Measurements from ENCODE around the gene FMO3.

The FMO3 gene

GRCh38 chr1:171116676-171117075 is 26.0 kb downstream of the FMO3 start:
- DNase-seq (ENCODE audit: low read depth), result peak; percentile 60

DNA sequence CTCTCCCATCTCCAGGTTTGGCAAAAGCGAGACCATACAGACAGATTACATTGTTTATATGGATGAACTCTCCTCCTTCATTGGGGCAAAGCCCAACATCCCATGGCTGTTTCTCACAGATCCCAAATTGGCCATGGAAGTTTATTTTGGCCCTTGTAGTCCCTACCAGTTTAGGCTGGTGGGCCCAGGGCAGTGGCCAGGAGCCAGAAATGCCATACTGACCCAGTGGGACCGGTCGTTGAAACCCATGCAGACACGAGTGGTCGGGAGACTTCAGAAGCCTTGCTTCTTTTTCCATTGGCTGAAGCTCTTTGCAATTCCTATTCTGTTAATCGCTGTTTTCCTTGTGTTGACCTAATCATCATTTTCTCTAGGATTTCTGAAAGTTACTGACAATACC is 26.4 kb downstream of the FMO3 start:
- no peak for DNase-seq (ENCODE audit: low read depth)

GRCh38 chr1:171119648-171120047 is 28.9 kb downstream of the FMO3 start:
- no peak for DNase-seq (ENCODE audit: low read depth)

DNA sequence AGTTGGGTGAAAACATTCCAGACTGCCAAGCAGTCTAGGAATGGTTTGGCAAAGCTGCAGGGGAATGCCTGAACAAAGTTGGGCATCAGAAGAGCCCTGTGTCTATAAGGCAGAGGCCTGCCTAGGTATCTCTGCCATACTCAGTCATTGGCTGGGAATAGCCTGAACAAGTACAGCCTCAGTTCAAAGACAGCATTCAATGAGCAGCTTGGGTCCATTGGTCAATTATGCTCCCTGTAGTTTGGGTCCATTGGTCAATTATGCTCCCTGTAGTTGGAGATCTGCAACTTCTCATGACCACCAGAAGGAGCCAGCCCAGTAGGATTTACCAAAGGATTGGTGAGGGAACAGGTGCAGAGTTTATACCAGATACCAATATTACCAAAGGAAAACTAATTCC is 31.6 kb downstream of the FMO3 start:
- DNase-seq (ENCODE audit: low read depth), result no peak

- DNase-seq (ENCODE audit: low read depth), result no peak
Measured at GRCh38 chr1:171122893-171123292, 32.2 kb downstream of the FMO3 start.

DNA sequence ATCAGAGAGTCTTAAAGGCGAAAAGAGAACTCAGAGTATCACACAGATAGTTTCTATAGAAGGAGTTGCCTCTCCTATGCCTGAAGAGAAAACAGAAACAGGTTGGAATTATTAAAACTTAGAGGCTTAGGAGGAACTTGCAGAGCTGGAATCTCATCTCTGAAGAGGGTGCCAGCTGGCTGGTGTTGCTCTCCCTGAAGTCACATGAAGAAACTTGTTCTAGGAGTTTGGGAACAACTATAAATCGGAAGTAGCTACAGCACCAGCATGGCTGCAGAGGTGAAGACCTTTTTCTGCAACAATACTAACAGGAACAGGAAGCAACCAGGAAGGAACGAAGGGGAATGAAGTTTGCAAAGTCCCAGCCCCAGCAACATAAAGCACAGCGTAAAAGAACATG is 35.8 kb downstream of the FMO3 start:
- DNase-seq (ENCODE audit: low read depth), result no peak

GRCh38 chr1:171127099-171127498 is 36.4 kb downstream of the FMO3 start:
- DNase-seq (ENCODE audit: low read depth), result no peak

DNA sequence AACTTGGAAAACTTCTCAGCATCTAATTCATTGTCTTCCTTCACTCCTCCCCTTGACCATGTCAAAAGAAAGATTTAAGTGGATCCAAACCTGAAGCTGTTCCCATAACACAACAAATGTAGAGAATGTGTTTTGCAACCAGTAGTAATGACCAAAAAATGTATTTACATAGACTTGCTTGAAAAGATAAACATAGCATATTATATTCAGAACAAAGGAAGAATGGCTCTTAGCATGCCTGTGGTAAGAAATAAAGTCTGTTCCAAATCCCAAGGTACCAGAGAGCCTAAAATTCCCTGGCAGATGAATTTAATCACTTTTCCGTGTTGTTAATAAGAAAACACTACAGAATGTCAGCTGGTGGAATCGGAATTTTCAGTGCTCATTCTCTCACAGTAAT is 36.8 kb downstream of the FMO3 start:
- DNase-seq (ENCODE audit: low read depth), result peak; percentile 91

GRCh38 chr1:171128463-171128862 is 37.8 kb downstream of the FMO3 start:
- DNase-seq (ENCODE audit: low read depth), result no peak

GRCh38 chr1:171134204-171134923 is 43.7 kb downstream of the FMO3 start:
- peak; percentile 88 for DNase-seq (ENCODE audit: low read depth)

DNA sequence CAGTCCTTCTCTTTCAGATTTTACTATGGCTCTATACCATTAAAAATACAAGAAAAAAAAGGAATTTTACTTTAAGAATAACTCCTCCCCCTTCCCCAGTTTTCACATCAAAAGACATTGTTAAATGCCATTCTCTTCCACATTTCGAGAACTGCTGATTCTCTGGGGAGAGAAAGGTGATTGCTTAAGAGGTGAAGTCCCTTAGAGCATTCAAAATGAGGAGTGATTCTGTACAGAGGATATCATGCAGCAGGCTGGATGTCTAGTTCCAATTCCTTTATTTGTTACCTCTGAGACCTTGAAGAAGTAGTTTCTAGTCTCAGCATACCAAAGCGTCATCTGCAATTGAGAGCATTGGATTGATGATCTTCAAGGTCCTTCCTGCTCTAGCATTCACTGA is 46.9 kb downstream of the FMO3 start:
- DNase-seq (ENCODE audit: low read depth), result no peak

DNA sequence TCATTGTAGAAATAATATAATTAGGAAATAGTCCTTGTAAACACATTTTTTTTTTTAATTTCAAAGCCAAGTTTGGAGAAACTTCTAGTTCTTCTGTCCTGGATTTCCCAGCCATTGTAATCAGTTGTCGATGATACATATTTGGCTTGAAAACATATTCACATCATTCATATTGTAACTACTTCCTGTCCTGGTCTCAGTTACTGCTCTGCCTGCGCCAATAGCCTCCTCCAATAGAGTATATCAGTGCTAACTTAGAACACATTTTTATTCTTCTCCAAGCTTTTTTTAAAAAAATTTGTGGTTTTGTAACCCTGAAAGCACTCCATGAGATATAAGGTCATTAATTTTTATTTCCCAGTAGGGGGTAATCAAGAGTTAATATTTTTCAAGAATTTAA is 48.3 kb downstream of the FMO3 start:
- no peak for DNase-seq (ENCODE audit: low read depth)

GRCh38 chr1:171139890-171140289 is 49.2 kb downstream of the FMO3 start:
- no peak for DNase-seq (ENCODE audit: low read depth)

DNA sequence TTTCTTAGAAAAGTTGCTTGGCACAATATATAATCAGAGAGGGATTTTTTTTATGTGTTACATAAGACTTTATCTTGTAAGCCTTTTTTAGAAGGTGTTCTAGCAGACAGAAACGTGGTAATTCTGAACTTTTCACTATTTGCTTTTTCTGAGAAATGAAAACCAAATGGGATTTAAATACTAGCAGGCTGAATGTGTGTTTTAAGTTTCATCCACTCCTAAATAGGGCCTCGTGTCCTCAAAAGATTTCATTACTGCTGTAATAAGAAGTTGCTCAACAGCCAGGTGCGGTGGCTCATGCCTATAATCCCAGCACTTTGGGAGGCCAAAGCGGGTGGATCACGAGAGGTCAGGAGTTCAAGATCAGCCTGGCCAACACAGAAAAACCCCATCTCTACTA is 49.7 kb downstream of the FMO3 start:
- DNase-seq (ENCODE audit: low read depth), result no peak

- no peak for DNase-seq (ENCODE audit: low read depth)
Measured at GRCh38 chr1:171140956-171141687, 50.4 kb downstream of the FMO3 start.

DNA sequence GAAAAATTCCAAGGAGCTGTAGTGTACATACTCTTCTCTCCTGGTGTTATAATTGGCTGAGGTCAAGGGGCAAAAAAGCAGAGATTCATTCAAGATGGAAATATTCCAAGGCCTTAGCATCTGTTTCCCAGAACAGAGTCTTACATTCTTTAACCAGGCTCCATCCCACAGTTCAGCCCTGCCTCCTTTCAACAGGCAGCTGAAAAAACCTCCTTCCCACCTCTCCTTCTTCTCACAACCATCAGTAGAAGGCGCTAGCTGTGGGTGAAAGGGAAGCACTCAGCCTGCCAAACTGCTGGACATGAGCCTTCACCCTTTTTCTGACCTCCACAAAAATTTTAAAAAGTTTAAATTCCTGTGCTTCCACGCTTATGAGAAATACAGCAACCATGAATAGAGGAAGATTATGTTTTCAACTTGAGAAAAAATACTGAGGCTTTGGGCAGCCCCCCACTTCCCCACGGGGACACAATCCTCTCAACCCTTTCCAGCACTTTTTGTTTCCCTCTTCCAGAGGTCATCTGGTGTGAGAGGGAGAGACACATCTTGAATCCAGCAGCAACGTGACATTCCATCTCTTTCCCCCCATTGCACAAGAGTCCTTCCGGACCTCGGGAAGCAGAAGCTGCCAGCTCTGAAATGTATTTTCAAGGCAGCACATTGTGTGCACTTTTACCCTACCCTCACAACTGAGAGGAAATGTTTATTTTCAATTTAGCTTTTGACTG is 51.1 kb downstream of the FMO3 start:
- DNase-seq (ENCODE audit: low read depth), result peak; percentile 99

GRCh38 chr1:171142416-171143385 is 52.0 kb downstream of the FMO3 start:
- DNase-seq (ENCODE audit: low read depth), result peak; percentile 91

DNA sequence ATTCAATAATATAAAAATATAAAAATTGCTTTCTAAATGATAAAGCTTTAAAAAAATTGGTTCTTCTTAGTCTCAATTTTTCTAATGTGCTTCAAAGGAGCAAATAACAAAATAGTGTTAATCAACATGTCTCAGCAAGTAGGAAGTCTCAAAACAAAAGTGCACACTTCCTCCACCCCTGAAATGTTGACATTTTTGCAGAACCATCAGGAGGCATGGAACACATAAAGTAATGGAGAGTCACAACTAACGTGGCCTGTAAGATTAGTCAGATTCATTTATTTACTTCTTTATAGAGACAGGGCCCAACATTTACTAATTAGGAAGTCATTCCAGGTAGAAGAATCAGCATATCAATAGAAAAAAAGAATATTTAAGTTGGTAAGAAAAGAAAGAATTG is 59.5 kb downstream of the FMO3 start:
- DNase-seq (ENCODE audit: low read depth), result no peak

DNA sequence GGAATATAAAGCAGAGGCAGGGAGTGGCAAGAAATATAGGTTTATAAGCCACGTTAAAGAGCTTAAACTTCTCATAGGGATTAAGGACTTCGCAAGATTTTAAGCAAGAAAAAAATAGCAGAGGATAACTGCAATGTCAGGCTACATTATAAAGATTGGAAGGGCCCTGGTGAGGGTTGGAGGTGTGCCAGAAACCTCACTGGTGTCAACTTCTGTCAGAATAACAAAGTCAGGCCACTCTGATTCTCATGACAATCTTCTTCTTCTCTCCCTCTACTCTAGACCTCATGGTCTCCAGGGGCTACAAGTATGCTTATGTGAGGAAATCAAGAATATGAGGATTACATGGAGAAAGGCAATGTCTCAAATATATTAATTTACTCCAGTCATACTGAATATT is 61.8 kb downstream of the FMO3 start:
- no peak for DNase-seq (ENCODE audit: low read depth)

- DNase-seq (ENCODE audit: low read depth), result no peak
Measured at GRCh38 chr1:171155484-171155883, 64.8 kb downstream of the FMO3 start.

DNA sequence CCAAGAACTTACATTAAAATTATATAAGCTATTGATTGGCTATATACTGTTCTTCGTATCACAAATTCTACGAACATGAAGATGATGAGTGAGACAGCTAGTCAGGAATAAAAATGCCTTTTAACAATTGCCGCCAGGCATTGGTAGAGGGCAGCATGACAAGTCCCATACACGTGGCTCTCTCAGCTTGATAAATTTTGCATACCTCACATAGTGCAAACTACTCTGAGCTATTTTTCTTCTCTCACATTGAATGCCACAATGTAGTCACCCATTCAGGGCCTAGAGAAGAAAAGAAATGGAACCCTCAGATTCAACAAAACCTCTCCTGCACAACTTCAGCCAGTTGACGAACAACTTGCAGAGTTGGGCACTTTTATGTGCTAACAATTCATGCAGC is 67.4 kb downstream of the FMO3 start:
- DNase-seq (ENCODE audit: low read depth), result peak; percentile 22

DNA sequence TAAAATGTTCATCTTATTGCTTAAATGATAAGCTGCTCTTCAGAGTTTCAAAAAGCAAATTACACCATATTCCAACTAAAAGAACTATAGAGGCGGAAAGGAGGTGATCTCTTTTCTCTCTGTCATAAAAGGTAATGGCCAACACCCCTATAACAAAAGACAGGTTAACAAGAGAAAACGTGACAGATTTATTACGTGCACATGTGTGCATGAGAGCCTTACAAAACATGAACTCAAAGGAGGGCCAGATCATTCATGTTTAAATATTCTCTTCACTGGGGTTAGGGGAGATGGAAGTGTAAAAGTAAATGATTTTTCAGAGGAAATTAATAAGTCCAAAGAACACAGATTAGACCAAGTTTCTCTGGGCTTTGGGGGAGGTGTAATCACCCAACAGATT is 67.8 kb downstream of the FMO3 start:
- no peak for DNase-seq (ENCODE audit: low read depth)

Measured in EH (cell line).